MCF 10A (cell line): ENCODE measurements around the gene ELMO1. TPM values are rescaled to one million over a fixed set of nuclear protein-coding genes. Genes with fewer than 3 reads are reported as not detected.

ENCODE experiments used
- Bru-seq: library from RNA; stranded (reverse); fragments of 400-500 nt; gene quantifications from one replicate; lab custom pipeline; 2021; lab: Mats Ljungman, UMichigan
- BruChase-seq, 2 experiments: library from RNA; stranded (reverse); fragments of 400-500 nt; gene quantifications; one replicate each; lab custom pipeline; 2021; lab: Mats Ljungman, UMichigan
- BruUV-seq: library from RNA; stranded (reverse); fragments of 400-500 nt; replicated peaks from 2 replicates; lab custom pipeline; 2021; lab: Mats Ljungman, UMichigan
- CTCF ChIA-PET: fragments of 300-600 bp; sonication (Branson Sonifier 250); formaldehyde crosslinking; extraction: SDS; loops from one replicate; lab custom pipeline; 2021; ENCODE audit warnings: antibody characterized with exemption, inconsistent platforms; lab: Yijun Ruan, JAX
- POLR2A ChIA-PET: fragments of 300-600, 350-650 bp; sonication (Branson Sonifier 250); formaldehyde crosslinking; extraction: SDS; loops from one replicate; lab custom pipeline; 2020; ENCODE audit warnings: antibody characterized with exemption, inconsistent platforms; lab: Yijun Ruan, JAX
- DNase-seq: peaks from one replicate; pipeline ENCODE4 v3.0.0-alpha.2; 2018; ENCODE audit not compliant: unreplicated experiment
- H3K27ac Mint-ChIP-seq: one replicate; pipeline ENCODE4 v1.8.0; 2022; ENCODE audit warnings: mild to moderate bottlenecking, low read depth, mixed read lengths; ENCODE audit not compliant: unreplicated experiment
- H3K27me3 Mint-ChIP-seq: one replicate; pipeline ENCODE4 v1.8.0; 2022; ENCODE audit warnings: mixed read lengths; ENCODE audit not compliant: insufficient read depth, unreplicated experiment
- H3K36me3 Mint-ChIP-seq: one replicate; pipeline ENCODE4 v1.8.0; 2022; ENCODE audit warnings: mild to moderate bottlenecking, moderate library complexity, mixed read lengths; ENCODE audit not compliant: insufficient read depth, unreplicated experiment
- H3K4me1 Mint-ChIP-seq: one replicate; pipeline ENCODE4 v1.8.0; 2022; ENCODE audit warnings: mixed read lengths; ENCODE audit not compliant: insufficient read depth, unreplicated experiment
- H3K4me3 Mint-ChIP-seq: one replicate; pipeline ENCODE4 v1.8.0; 2022; ENCODE audit warnings: mild to moderate bottlenecking, moderate library complexity, mixed read lengths; ENCODE audit not compliant: unreplicated experiment
- H3K9me3 Mint-ChIP-seq: one replicate; pipeline ENCODE4 v1.8.0; 2022; ENCODE audit warnings: mixed read lengths; ENCODE audit not compliant: unreplicated experiment
- CTCF ChIP-seq: fragments of 200-600 bp; IDR thresholded peaks from one replicate; pipeline ENCODE4 v1.8.0; 2022; ENCODE audit warnings: antibody characterized with exemption, mild to moderate bottlenecking; ENCODE audit not compliant: unreplicated experiment
- intact Hi-C: fragments of 100-400 bp; cut with micrococcal nuclease; formaldehyde crosslinking; loops from 2 replicates; pipeline ENCODE4 v1.14.1; 2022
- long read RNA-seq: library from polyadenylated mRNA; stranded (forward); transcript quantifications from one replicate; pipeline ENCODE4 v2.0.0, GENCODE V29; 2022
- total RNA-seq: library from RNA; stranded (reverse); gene quantifications from 2 replicates; pipeline ENCODE4 v1.2.3, GENCODE V29; 2022

The ELMO1 gene
- total RNA-seq = 0.30 TPM in 1 of 2 replicates, not detected in the other
- percentile 5 among the genes with signal in this experiment for Bru-seq, nascent RNA
- percentile 1 among the genes with signal in this experiment for BruChase-seq, experiment 1, labeled RNA remaining after a 6-hour chase
- BruChase-seq, experiment 2, labeled RNA remaining after a 2-hour chase = percentile 3 among the genes with signal in this experiment
- long read RNA-seq = 0 reads

- Mint-ChIP-seq H3K4me1 (peaks cover 13% of the 10 kb centered on the region), H3K27ac (no peak within 1 kb of the TSS), H3K36me3 (no peaks in the 10 kb centered on the region), H3K4me3 (peak within 1 kb of the TSS; percentile 60), H3K27me3 (no peaks in the 10 kb centered on the region), H3K9me3 (no peaks in the 10 kb centered on the region)
- no TSS peak for BruUV-seq
- intact Hi-C loops = no loop called here
- ChIA-PET CTCF (no interaction called here), POLR2A (interaction anchor here (0.6 kb wide), 1 partner anchor 743 kb away, joined by 3 read pairs; no protein-coding TSS in a partner anchor)
- no peak for DNase-seq
- TF ChIP-seq CTCF = no peak
These were observed at the start of gene ELMO1 for GRCh38 chr7:37448636-37449361. ELMO1 (minus strand) TSS chr7:37448864; CDS start chr7:37342690, 106,174 bp downstream.

- Mint-ChIP-seq H3K36me3 (no peaks in the 10 kb centered on the region), H3K27ac (no peak overlapping the region), H3K9me3 (no peaks in the 10 kb centered on the region), H3K4me1 (no peaks in the 10 kb centered on the region), H3K4me3 (no peak overlapping the region), H3K27me3 (no peaks in the 10 kb centered on the region)
- BruUV-seq = no TSS peak
- no peak for DNase-seq
- TF ChIP-seq CTCF = no peak
- intact Hi-C loops = no loop called here
- ChIA-PET CTCF (interaction anchor here (0.6 to 11.8 kb wide), 6 partner anchors 9 to 336 kb away, joined by 3 to 109 read pairs (median 6); no protein-coding TSS in a partner anchor), POLR2A (no interaction called here)
These were observed 48.9 kb upstream of the ELMO1 start for GRCh38 chr7:37497576-37497975.

GRCh38 chr7:37495574-37496184 lies 47.0 kb upstream of the ELMO1 start:
- peak overlapping the region; percentile 27 for H3K27ac Mint-ChIP-seq
- POLR2A ChIA-PET = interaction anchor here (1.9 kb wide), 1 partner anchor 10 kb away, joined by 5 read pairs; no protein-coding TSS in a partner anchor
- CTCF ChIA-PET = interaction anchor here (0.5 to 11.8 kb wide), 48 partner anchors 8 to 1462 kb away, joined by 3 to 109 read pairs (median 4); no protein-coding TSS in a partner anchor
- peak; percentile 59 for DNase-seq
- no peaks in the 10 kb centered on the region for H3K4me1 Mint-ChIP-seq
- peak; percentile 56 for TF ChIP-seq CTCF
- H3K36me3 Mint-ChIP-seq = no peaks in the 10 kb centered on the region
- H3K27me3 Mint-ChIP-seq = no peaks in the 10 kb centered on the region
- no peaks in the 10 kb centered on the region for H3K9me3 Mint-ChIP-seq
- no peak overlapping the region for H3K4me3 Mint-ChIP-seq
- no TSS peak for BruUV-seq
- intact Hi-C loops = loop anchor here (1.0 to 2.0 kb wide), 4 partner anchors 63 to 287 kb away; no protein-coding TSS in a partner anchor
